ENCODE data around the gene ZFYVE26. TPM values are rescaled to one million over a fixed set of nuclear protein-coding genes. Genes with fewer than 3 reads are reported as not detected.

Gene ZFYVE26
- total RNA-seq, 1 experiment from 2014 or later, result 18.5 TPM

DNA sequence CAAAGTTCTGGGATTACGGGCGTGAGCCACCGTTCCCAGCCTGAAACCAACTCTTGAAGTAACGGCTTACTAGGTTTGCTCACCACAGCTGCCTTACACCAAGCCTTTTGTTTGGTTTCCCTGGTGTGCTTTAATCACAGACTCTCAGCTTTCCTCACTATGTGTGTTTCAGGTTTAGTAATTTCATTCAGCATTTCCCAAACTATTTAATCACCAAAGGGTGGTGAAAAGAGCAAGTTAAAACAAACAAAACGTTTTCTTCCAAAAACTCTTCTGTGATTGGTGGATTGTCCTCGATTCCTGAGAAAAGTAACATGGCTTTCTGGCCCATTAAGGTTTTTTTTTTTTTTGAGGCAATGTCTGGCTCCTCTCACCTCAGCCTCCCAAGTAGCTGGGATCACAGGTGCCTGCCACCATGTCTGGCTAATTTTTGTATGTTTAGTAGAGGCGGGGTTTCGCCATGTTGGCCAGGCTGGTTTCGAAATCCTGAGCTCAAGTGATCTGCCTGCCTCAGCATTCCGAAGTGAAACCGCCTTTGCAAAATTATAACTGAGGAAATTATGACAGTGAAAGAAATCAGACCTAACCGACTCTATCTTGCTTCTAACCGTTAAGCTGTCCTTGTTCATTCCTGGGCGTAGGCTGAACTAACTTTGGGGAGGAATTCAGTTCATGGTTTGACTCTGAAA is 1.5 kb upstream of the ZFYVE26 start:
- DNase-seq (ENCODE audit: low read depth), result no peak

DNA sequence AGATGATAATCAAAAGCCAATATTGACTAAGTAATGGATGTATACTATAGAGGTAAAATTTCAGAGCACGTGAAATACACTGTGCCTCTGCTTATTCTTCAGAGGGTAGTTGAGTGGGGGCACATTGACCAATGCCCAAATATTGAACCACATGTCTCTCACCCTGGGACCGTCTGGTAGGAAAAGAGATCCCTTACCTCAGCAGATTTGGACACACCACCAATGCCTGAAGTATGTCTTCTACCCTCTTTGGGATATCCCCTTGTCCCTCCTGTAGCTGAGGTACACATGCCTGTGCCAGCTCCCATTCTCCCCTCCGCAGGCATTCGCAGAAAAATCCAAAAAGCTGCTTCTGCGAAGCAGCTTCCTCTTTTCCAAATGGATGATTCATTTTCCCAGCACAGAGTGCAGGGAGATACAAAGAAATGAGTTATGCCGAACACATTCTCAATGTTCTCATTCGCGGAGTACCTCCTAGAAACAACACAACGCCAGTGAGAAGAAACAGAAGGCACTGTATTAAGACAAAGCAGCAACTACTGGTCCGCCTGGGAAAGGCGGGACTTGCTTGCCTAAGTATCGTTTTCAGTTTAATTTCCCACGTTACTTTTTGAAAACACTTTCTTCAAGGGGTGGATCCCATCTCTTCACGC is 691 bp downstream of the ZFYVE26 start:
- DNase-seq (ENCODE audit: low read depth), result peak; percentile 46

DNA sequence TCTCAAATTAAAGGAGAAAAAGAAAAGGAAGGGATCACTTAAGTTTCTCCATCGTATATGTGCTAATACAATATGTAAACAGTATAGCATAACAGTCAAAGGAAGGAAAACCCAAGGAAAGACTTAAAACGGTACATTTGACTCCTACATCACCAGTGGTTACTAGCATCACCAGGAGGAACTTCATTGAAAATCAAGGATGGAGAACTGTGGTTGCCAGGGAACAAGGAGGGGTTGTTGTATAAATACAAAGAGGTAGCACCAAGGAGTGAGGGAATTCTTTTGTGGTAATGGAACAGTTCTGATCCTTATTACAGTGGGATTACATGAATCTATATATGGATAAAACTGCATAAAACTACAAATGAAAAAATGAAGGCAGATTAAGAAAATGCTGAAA is 1.6 kb downstream of the ZFYVE26 start:
- no peak for DNase-seq (ENCODE audit: low read depth)

DNA sequence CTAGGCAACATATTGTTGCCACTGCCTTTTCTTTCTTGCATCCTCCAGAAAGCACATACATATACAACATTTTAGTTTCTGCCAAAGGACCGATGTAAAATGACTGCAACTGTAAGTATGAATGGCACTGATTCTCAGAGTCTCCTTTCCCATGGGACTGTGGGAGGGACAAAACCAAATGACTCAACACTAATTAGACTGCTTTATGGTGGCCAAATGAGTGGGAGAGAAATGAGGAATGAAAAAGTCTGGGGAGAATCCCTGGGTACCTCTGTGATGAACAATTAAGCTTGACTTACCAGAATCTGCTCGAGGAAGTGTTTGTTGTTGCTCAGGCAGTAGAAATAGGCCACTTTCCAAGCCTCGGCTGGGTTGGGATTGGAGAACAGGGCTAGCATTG is 10.1 kb downstream of the ZFYVE26 start:
- DNase-seq (ENCODE audit: low read depth), result peak; percentile 7

DNA sequence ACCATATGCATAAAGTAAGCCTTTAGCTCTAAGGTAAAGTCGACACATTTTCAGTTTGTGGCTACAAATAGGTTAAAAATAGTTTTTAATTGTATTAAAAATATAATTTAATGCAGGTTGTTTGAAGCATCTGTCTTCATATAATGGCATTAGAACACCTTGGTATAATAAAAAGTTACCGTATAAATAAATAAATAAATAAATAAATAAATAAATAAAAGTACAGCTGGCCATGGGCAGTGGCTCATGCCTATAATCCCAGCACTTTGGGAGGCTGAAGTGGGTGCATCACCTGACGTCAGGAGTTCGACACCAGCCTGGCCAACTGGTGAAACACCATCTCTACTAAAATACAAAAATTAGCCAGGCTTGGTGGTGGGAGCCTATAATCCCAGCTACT is 15.6 kb downstream of the ZFYVE26 start:
- DNase-seq (ENCODE audit: low read depth), result no peak

DNA sequence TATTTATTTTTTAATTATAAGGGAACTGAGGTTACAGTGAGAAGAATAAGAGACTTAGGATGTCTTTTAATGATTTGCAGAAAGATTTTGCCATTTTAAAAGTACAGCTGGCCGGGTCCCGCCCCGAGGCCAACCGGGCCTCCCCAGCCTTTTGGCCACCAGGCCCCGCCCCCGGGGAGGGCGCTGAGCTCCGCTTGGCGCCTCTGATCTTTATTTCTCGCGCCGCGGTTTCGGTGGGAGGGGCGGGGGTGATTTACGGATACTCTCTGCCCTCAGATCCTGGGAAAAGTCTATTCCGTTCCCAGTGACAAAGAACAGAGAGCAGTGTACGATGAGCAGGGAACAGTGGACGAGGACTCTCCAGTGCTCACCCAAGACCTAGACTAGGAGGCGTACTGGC is 17.7 kb downstream of the ZFYVE26 start:
- no peak for DNase-seq (ENCODE audit: low read depth)

DNA sequence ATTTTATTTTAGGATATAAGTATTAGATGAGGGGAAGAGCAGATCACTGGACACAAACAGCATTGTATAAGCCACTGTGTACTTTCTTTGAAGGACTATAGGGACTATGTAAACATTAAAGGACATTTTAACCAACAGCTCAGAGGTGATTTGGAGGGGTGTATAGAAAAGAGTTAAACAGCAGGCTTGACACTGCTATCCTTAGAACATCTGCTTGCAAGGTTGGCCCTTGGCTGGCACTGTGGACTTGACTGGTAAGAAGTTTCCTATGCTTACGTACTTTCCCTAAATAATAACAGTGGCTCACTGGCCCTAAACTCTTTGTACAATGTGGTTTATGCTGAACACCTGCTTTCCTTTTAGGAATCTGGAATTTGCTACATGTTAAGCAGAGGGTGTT is 28.7 kb downstream of the ZFYVE26 start:
- no peak for DNase-seq (ENCODE audit: low read depth)

DNA sequence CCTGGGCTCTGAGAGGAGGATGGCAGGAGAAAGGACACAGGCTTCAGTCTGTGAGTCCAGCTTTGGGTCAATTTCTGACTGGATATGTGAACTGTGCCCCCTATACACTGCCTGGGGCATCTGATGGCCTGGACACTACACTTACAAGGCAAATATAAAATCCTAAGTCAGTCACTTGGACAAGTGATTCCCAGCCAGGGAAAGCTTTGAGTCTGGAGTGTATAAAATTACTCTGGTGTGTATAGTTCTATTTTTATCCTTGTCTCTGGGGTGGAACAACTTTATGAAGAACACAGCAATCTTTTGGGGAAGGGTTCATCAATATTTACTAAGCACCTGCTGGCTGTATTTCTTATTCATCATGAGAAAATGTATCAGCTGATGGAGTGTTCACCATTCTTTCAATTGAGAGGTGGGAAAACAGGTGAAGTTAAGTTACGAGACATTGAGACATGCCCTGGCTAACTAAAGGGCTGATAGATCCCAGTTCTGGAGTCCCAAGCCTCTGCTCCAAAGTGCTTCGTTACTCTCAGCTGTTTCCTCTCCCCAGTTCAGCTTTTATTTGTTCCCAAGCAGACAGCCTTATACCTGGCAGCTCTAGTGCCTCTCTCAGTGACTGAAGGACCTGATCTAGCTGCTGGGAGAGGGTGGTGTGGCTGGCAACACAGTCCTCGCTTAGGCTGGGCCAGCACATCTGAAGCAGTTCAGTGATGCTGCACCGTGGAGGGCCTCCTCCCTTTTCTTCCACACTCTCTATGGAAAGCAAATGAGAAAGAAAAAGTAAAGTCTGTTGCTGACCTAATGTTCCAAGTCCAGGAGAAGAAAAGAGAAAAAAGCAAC is 30.9 kb downstream of the ZFYVE26 start:
- no peak for DNase-seq (ENCODE audit: low read depth)

DNA sequence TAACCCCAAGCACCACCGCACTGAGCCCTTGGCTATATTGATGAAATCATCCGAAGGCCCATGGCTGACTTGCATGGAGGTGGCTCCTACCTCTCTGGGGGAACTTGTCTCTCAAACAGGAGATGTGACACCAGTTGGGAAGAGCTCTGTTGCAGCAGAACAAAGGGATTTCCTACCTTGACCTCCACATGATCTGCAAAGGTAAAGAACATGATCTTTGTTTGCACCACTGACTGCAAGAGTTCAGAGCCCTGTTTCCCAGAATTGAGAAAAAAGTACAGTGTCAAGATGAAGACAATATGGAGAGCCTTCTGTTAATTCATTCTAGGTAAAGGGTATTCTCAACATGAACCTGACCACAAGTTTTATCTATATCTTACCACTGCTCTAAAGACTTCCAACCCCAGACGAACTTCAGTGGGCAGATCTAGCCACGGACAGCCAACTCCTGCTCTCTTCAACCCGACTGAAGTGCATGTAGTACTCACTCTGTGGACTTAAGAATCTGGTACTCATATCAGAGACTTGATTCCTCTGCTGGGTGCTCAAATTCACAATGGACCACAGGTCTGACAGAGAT is 32.1 kb downstream of the ZFYVE26 start:
- DNase-seq (ENCODE audit: low read depth), result no peak

DNA sequence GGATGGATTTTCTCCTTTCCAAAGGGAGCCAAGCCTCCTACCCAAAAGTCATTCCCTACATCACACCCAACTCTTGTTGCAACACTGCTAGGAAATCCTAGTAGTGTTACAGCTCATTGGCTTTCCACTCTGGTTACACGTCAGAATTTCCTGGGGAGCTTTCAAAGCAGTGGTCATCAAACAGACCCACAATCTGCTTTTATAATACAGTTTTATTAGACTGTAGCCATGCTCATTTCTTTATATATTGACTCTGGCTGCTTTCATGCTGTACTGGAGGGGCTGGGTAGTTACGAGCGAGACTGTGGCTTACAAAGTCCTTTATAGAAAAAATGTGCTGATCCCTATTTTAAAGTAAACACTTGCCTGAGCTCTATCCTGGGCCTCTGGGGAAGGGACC is 34.3 kb downstream of the ZFYVE26 start:
- DNase-seq (ENCODE audit: low read depth), result no peak

DNA sequence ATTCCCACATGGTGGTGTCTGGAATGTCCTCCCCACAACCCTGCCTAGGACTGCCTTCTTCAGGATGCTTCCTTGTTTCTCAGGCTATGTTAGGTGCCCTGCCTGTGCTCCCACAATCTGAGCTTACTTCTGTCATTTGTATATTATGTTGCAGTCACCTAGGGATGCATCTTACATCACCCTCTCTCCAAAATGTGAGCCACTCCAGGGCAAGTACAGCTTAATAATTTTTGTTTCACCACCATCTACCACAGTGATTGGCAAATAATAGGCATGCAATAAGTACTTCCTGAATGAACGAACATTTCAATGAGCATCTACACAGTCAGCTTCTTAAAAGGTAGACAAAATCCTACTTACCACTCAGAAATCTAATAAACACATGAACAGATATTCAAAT is 37.6 kb downstream of the ZFYVE26 start:
- no peak for DNase-seq (ENCODE audit: low read depth)

DNA sequence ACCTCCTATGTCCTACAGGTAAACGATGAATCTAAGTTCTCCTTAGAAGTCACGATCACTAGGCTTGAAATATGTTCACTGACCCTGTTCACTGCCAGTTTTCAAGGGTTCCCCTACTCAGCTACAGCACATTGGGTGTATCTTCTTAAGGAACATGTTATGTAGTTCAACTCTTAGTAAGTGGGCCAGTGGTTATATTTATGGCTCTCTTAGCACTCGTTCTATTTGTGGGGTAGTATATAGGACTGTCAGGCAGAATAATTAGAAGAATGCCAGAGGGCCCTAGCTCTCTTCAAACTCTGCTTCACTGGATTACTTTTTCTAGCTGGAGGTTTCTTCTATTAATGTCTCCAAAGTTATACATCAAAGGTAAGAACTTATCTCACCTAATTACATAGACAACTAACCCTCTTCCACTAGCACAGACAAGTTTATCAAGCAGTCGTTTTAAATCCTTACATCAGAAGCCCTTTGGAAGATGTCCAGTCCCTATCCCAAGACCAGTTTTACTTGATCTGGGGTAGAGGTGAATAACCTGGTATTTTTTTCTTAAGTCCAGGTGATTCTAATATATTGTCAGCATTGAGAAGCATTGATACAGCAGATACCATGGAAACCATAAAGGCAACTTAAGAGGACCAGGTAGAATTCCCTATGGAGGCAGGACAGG is 39.6 kb downstream of the ZFYVE26 start:
- DNase-seq (ENCODE audit: low read depth), result no peak

DNA sequence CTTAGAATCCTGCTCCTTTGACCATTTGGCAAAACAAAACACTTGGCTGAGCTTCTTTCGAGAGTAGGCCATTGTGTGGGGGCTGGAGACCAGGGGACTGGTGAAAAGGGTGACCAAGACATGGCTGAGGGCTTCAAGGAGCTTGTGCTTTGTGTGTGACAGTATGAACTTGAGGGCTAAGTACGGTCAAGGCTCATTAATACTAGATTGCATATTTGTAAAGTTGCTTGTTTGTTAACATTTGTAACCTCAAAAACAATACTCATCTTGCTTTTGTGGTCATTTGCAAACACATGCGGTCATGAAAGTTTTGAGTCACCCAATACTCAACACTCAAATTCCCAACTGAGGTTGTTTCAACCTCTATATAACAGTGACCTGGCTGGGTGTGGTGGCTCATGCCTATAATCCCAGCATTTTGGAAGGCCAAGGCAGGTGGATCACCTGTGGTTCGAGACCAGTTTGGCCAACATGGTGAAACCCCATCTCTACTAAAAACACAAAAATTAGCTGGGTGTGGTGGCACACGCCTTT is 42.5 kb downstream of the ZFYVE26 start:
- peak; percentile 21 for DNase-seq (ENCODE audit: low read depth)

DNA sequence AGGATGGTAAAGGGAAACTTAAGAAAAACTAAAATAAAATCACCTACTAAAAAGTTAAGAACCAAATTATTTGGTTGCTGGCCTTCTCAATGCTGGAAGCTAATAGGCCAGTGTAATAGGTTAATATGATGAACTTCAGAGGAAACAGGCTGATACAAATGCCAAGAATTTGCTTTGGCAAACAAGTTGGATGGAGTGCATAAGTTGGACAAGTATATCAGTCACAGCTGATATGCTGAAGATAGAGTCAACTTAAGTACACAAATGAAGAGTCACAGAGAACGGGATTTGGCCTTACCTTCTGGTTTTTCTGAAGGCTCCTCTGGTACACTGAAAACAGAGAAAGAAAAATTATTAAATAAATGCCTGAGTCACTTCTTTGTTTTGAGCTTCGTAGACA is 48.2 kb downstream of the ZFYVE26 start:
- DNase-seq (ENCODE audit: low read depth), result no peak

DNA sequence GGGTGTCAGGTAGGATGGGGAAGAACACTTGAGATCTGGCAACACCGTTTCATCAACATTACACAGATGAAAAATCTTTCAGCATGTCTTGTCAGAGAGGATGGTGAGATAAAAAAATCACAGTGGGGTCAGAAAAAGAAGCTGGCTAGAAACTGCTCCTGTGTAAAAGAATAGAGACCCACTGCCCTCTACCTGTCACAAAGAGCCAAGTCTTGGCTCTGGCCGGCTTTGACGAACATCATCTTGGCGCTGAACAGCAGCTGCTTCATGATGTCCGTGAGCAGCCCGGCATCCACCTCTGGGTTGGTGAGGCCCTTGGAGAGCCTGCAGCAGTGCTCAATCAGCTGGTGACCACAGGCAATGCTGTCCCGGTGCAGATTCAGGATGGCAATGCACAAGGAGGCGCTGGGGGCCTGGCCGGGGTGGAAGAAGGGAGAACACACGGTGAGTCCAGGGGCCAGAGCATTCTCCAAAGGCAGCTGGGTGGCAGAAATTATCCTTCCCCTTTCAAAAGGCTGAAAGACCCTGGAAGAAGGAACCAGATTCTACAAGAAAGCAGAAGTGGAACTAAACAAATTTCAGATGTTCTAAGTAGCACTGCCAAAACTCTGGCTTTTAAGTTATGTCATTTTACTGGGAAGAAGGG is 50.2 kb downstream of the ZFYVE26 start:
- DNase-seq (ENCODE audit: low read depth), result no peak

DNA sequence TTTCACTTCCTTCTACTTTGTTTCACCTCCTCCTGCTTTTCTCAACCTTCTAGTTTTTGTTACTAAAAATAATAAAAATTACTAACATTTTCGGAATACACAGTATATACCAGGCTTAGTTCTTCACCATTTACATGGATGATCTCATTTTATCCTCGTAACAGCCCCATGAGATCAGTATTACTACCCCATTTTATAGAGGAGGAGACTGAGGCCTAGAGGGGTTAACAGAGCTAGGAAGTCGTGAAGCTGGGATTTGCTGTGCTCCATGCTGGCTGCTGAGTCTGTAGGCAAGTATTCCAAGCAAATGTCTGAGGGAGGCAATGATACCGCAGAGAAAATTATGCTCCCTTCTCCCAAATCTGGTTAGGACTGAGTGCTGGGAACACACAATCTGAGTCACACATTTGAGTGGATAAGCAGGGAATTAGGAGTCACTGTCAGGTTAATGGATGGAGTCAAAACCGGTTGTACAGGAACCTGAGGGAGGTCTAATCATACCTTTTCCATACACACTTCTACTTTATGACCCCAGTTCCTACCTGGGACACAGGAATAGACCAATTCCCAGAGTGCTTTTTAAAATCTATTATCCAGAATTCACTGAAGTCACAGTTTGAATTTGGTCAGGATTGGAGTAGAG is 51.1 kb downstream of the ZFYVE26 start:
- DNase-seq (ENCODE audit: low read depth), result no peak

DNA sequence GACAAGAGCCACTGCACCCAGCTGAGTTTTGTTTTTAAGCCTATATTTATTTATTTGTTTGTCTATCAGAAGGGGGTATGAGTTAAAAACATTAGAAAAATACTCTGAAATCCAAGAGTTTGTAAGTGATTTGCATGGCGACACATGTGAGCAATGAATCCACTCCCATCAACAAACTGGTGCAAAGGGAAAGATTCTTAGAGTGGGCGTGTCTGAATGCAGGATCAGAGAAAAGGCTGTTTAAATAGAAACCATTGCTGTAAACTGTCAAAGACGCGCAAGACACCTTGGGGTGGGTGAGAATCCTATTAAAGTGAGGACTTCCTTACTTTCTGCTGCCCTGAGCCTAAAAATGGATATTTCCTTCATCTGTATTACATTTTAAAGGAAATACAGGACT is 51.9 kb downstream of the ZFYVE26 start:
- no peak for DNase-seq (ENCODE audit: low read depth)

DNA sequence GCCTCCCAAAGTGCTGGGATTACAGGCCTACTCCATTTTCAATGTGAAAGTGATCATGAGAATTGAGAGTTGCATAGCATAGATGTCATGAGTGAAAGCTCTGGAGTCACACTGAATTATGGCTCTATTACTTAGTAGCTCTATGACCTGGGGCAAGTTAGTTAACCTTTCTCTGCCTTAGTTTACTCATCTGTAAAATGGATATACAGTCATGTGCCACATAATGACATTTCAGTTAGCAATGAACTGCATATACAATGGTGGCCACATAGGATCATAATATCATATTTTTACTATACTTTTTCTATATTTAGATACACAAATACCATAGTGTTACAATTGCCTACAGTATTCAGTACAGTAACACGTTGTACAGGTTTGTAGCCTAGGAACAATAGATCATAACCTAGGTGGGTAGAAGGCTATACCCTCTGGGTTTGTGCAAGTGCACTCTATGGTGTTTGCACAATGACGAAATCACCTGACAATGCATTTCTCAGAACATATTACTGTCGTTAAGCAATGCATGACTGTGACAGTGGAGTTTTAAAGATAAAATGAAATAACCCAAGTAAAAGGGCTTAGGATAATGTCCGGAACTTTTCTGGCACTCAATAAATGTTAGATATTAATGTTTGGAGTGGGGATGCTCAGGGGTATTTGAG is 53.1 kb downstream of the ZFYVE26 start:
- DNase-seq (ENCODE audit: low read depth), result no peak

DNA sequence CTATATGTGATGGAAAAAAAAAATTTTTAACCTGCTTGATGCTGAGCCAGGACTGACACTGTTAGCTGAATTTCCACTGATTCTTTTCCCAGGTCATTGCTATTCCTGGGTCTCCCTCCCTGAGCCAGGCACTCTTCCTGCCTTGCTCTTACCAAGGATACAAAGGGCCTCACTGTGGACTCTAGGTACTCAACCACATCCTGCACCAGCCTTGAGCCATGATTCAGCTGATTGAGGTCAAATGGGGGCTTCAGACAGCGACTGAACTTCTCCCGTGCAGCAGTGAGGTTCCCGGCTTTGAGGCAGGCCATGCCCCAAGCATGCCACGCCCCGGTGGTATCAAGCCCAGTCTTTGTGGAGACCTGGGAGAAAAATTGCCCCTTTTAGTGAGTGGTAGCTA is 54.3 kb downstream of the ZFYVE26 start:
- no peak for DNase-seq (ENCODE audit: low read depth)

DNA sequence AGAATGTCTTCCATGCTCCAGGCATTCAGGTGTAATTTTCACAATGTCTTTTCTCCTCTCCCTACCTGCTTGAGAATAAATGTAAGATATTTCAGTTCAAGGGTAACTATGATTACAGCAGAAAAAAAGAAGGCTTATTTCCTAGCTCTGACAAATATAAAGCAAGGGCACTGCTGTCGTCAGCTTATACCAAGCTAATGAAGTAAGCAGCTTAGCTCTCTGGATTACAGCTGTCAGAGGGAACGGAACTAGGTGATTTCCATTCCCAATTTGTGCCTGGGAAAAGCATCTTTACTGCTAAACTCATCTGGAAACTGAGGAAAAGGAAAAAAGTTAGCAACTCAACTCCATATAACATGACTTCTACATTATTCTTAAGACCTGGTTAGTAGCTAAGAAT is 56.5 kb downstream of the ZFYVE26 start:
- DNase-seq (ENCODE audit: low read depth), result no peak
